Measurements from ENCODE around the gene PTH2R.
"Not testable (repeated sequence)": the region's sequence is repeated elsewhere in the genome, so short reads cannot be mapped to it uniquely, and the experiment has no call there.

Gene PTH2R

DNA sequence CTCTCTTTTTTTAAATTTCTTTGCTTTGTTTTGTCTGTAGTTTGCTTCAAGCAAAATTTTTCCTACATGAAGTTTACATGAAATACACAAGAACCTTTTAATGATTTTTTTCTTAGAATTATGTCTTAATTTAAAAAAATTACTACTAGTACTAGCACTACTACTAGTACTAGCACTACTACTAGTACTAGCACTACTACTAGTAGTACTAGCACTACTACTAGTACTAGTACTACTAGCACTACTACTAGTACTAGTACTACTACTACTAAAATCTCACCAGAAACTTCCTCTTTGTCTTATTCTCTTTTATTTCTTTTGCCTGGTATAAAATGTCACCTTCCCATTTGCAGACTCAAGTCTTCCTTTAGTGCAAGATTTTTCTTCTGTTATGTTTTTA lies 71.1 kb downstream of the PTH2R start:
- DNase-seq (ENCODE audit: low read depth, low spot score): no peak
- ChIA-PET CTCF (no interaction called here), POLR2A (no interaction called here)
- no peak overlapping the region for H3K4me3 ChIP-seq (ENCODE audit: low read depth, low read length)
- TF ChIP-seq, protein P1, sequence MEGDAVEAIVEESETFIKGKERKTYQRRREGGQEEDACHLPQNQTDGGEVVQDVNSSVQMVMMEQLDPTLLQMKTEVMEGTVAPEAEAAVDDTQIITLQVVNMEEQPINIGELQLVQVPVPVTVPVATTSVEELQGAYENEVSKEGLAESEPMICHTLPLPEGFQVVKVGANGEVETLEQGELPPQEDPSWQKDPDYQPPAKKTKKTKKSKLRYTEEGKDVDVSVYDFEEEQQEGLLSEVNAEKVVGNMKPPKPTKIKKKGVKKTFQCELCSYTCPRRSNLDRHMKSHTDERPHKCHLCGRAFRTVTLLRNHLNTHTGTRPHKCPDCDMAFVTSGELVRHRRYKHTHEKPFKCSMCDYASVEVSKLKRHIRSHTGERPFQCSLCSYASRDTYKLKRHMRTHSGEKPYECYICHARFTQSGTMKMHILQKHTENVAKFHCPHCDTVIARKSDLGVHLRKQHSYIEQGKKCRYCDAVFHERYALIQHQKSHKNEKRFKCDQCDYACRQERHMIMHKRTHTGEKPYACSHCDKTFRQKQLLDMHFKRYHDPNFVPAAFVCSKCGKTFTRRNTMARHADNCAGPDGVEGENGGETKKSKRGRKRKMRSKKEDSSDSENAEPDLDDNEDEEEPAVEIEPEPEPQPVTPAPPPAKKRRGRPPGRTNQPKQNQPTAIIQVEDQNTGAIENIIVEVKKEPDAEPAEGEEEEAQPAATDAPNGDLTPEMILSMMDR (IDR thresholded peaks at IDR 0.05; ENCODE audit: insufficient read depth, low read length, missing control alignments): no peak

DNA sequence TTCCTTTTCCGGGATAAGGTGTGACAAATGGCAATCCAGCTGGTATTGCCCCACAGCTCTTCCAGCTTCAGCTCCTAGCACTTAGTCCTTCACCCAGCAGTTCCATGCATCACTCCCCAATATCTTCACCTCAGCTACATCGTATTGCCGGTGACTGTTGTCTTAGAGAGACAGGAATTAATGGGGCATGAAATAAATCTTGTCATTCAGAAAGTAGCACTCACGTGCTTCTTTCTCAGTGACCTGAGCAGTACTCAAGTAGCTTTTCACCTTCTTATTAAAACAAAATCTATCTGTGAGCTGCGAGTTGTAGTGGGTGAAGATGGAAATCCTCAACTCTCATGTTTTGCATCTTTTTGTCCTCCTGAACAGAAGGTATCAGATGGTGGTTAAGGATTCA lies 72.8 kb downstream of the PTH2R start:
- ChIA-PET POLR2A (no interaction called here), CTCF (no interaction called here)
- no peak for DNase-seq (ENCODE audit: low read depth, low spot score)
- H3K4me3 ChIP-seq (ENCODE audit: low read depth, low read length): no peak overlapping the region
- TF ChIP-seq, protein P1 (IDR thresholded peaks at IDR 0.05; ENCODE audit: insufficient read depth, low read length, missing control alignments): no peak

DNA sequence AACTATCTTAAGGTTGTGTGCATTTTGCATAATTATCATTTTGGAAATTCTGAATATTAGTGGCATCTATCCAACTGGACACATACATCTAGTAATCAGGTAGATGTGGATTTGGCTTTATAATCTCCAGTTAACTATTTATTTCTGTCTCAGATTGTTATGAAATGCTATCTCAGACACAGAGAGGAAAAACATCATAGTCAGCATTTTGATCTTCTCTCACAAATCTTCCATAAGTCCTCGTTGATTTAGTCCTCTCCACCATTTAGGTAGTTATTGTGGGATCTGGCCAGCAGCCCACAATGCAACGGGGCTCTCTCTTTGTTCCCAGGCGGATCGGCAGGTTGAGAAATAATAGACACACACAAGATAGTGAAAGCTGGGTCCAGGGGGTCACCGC lies 75.4 kb downstream of the PTH2R start:
- H3K4me3 ChIP-seq (ENCODE audit: low read depth, low read length); DNase-seq (ENCODE audit: low read depth, low spot score): not testable (repeated sequence)

DNA sequence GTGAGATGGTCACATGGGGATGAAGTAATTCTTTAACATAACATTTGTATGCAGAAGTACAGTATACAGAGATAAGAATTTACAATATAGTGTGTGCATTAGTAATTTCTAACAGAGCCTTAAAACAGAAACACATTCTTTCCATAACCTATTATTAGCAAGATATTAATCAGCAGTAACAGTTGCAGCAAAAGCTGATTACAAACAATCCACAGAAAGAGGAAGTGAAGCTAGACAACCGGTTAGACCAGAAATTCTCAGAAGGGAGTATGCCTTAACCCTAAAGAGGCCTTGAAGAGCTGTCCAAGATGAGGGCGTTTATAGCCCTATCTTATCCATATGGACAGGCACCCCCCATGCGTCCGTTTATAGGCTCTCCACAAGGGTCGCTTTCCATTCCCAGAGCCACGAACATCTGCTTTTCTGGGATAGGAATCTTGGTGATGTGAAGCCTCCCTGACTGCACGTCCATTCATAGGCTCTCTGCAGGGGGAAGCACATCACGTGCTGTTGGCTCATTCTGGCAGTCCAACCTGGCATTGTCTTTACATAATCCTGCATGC lies 75.9 kb downstream of the PTH2R start:
- CTCF ChIA-PET; DNase-seq (ENCODE audit: low read depth, low spot score); H3K4me3 ChIP-seq (ENCODE audit: low read depth, low read length); POLR2A ChIA-PET: not testable (repeated sequence)

More for the DNA sequence above, 75.4 kb downstream of the PTH2R start:
- POLR2A ChIA-PET, CTCF ChIA-PET: not testable (repeated sequence)

DNA sequence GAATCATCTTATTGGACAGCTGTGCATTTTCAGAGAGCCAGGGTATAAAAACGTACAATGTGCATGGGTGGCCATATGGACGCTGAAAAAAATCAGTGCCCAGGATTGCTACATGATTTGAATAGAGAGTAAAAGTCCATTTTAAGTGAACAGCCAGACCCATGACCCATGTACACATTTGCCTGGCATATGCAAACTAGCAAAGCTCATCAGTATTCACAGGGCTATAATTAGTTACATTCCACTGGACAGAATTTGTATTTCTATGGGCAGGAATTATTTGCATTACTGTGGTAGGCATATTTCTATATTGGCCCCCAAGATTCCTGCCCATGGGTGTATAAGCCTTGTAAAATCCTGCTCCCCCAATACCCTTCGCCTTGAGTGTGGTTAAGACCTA lies 78.8 kb downstream of the PTH2R start:
- no peak overlapping the region for H3K4me3 ChIP-seq (ENCODE audit: low read depth, low read length)
- TF ChIP-seq, protein P1 (IDR thresholded peaks at IDR 0.05; ENCODE audit: insufficient read depth, low read length, missing control alignments): no peak
- ChIA-PET CTCF (no interaction called here), POLR2A (no interaction called here)
- DNase-seq (ENCODE audit: low read depth, low spot score): no peak

DNA sequence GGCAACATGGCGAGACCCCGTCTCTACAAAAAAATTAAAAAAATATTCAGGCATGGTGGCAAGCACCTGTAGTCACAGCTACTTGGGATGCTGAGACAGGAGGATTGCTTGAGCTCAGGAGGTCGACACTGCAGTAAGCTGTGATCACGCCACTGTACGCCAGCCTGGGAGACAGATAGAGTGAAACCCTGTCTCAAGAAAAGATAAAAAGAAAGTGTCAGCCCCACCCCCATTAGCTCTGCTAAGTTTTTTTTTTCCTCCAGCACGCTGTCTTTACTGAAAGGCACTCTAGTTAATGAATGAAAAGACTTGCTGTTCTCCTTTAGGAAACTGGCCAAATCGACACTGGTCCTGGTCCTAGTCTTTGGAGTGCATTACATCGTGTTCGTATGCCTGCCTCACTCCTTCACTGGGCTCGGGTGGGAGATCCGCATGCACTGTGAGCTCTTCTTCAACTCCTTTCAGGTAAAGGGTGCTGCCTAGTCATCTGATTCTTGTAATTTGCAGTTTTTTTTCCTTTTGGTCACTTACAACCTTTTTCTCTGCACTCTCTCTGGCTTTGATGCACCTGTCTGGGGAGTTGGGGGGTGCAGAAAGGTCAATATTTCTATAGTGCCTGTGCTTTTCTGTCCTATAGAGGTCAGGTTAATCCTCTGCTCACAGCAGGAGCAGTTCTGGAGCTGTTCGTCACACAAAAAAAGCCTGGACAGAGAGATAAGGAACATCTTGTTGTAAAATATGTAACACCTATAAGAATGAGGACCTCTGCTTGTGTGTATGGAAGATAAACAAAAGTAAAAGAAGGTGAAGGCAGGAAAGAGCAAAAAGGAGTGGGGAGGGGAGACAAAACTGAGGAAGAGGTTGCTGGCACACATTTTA lies 82.3 kb downstream of the PTH2R start:
- H3K4me3 ChIP-seq (ENCODE audit: low read depth, low read length): no peak overlapping the region
- POLR2A ChIA-PET: no interaction called here
- CTCF ChIA-PET: no interaction called here
- TF ChIP-seq, protein P1 (IDR thresholded peaks at IDR 0.05; ENCODE audit: insufficient read depth, low read length, missing control alignments): no peak
- DNase-seq (ENCODE audit: low read depth, low spot score): no peak

DNA sequence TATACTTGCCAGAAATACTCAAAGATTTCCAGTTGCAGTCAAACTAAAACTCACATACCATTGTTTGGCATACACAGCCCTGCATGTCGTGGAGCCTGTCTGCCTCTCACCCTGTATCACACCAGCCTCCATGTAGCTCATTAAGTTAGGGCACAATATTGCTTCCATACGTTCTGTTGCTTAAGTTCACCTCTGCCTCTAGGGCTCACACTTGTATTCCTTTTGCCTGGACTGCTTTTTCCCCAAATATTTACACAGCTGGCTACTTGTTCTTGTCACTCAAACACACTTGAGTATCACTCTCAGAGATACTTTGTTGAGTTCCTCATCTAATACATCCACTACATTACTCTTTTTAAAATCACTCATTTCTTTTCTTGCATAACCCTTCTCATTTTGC lies 83.1 kb downstream of the PTH2R start:
- TF ChIP-seq, protein P1 (IDR thresholded peaks at IDR 0.05; ENCODE audit: insufficient read depth, low read length, missing control alignments): no peak
- H3K4me3 ChIP-seq (ENCODE audit: low read depth, low read length): no peak overlapping the region
- CTCF ChIA-PET: no interaction called here
- POLR2A ChIA-PET: no interaction called here
- no peak for DNase-seq (ENCODE audit: low read depth, low spot score)

Measured in AG04449 (cell line).